Glomerular endothelial cell (primary cell): ENCODE measurements around the gene SLIT1. TPM values are rescaled to one million over a fixed set of nuclear protein-coding genes. Genes with fewer than 3 reads are reported as not detected.

Source experiments
- DNase-seq: peaks from one replicate; pipeline ENCODE4 v3.0.0-alpha.2; 2011; ENCODE audit warnings: low read depth, low spot score; ENCODE audit errors: extremely low read depth
- total RNA-seq: library from RNA; depleted of rRNA; stranded (reverse); fragments of >200 nt; gene quantifications from 2 replicates; pipeline ENCODE4 v1.2.3, GENCODE V29; 2015

The SLIT1 gene
- total RNA-seq, 1 donor from 2014 or later, result not detected

- DNase-seq, result no peak
Measured at GRCh38 chr10:96986200-96986856, 199.4 kb downstream of the SLIT1 start.

- no peak for DNase-seq
Measured at GRCh38 chr10:96984541-96985131, 201.1 kb downstream of the SLIT1 start.

GRCh38 chr10:96982149-96982930 lies 203.4 kb downstream of the SLIT1 start:
- DNase-seq, result no peak

- no peak for DNase-seq
Measured at GRCh38 chr10:96978621-96979154, 207.1 kb downstream of the SLIT1 start.

GRCh38 chr10:96975136-96975535 lies 210.6 kb downstream of the SLIT1 start:
- DNase-seq, result no peak

- no peak for DNase-seq
Measured at GRCh38 chr10:96973809-96974747, 211.7 kb downstream of the SLIT1 start.

GRCh38 chr10:96972264-96972663 lies 213.5 kb downstream of the SLIT1 start:
- no peak for DNase-seq

GRCh38 chr10:96971324-96971723 lies 214.4 kb downstream of the SLIT1 start:
- DNase-seq, result no peak

- no peak for DNase-seq
Measured at GRCh38 chr10:96968682-96969423, 216.9 kb downstream of the SLIT1 start.

- no peak for DNase-seq
Measured at GRCh38 chr10:96967847-96968246, 217.9 kb downstream of the SLIT1 start.

GRCh38 chr10:96964131-96964530 lies 221.6 kb downstream of the SLIT1 start:
- no peak for DNase-seq

- no peak for DNase-seq
Measured at GRCh38 chr10:96960872-96961271, 224.9 kb downstream of the SLIT1 start.

GRCh38 chr10:96959733-96960132 lies 226.0 kb downstream of the SLIT1 start:
- no peak for DNase-seq

GRCh38 chr10:96958071-96958470 lies 227.7 kb downstream of the SLIT1 start:
- DNase-seq, result no peak

GRCh38 chr10:96955794-96956193 lies 230.0 kb downstream of the SLIT1 start:
- no peak for DNase-seq

GRCh38 chr10:96951954-96952353 lies 233.8 kb downstream of the SLIT1 start:
- no peak for DNase-seq

GRCh38 chr10:96949039-96949683 lies 236.6 kb downstream of the SLIT1 start:
- DNase-seq, result no peak
